Activated T-helper 17 cell treated with anti-CD3 and anti-CD28 coated beads, Interleukin-2, amount 50 U/mL, for 72 hours (primary cell): ENCODE results near the gene CBLN1. TPM values are rescaled to one million over a fixed set of nuclear protein-coding genes. Genes with fewer than 3 reads are reported as not detected.

Experiments
- ATAC-seq: fragments of 150-1000 bp; cut with Tn5 transposase; replicated peaks from 2 replicates; pipeline ENCODE4 v1.10.0; 2021; ENCODE audit warnings: mild to moderate bottlenecking, moderate library complexity
- H3K27ac Mint-ChIP-seq: one replicate; pipeline ENCODE4 v1.8.0; 2022; ENCODE audit warnings: mixed read lengths
- H3K27me3 Mint-ChIP-seq: one replicate; pipeline ENCODE4 v1.8.0; 2022; ENCODE audit warnings: mixed read lengths
- H3K36me3 Mint-ChIP-seq: one replicate; pipeline ENCODE4 v1.8.0; 2022; ENCODE audit warnings: low read depth, mild to moderate bottlenecking, mixed read lengths
- H3K4me1 Mint-ChIP-seq: one replicate; pipeline ENCODE4 v1.8.0; 2022; ENCODE audit warnings: mixed read lengths
- H3K4me3 Mint-ChIP-seq: one replicate; pipeline ENCODE4 v1.8.0; 2022; ENCODE audit warnings: mild to moderate bottlenecking, mixed read lengths
- H3K9me3 Mint-ChIP-seq: one replicate; pipeline ENCODE4 v1.8.0; 2022; ENCODE audit warnings: mixed read lengths
- total RNA-seq, 2 donors: library from RNA; stranded (reverse); gene quantifications; one replicate each; pipeline ENCODE4 v1.2.3, GENCODE V29; 2022

CBLN1 gene
- total RNA-seq, 2 donors from 2014 or later: not detected

GRCh38 chr16:49281843-49282642, 405 bp upstream of the CBLN1 start:
- peak; percentile 76 for ATAC-seq
- Mint-ChIP-seq H3K4me3 (peak overlapping the region; percentile 59), H3K4me1 (peaks cover 5% of the 10 kb centered on the region), H3K9me3 (no peaks in the 10 kb centered on the region), H3K27ac (no peak overlapping the region), H3K27me3 (peaks cover 49% of the 10 kb centered on the region), H3K36me3 (peaks cover 5% of the 10 kb centered on the region)

- H3K9me3 Mint-ChIP-seq: no peaks in the 10 kb centered on the region
- H3K27me3 Mint-ChIP-seq: peaks cover 56% of the 10 kb centered on the region
- H3K4me3 Mint-ChIP-seq: no peak overlapping the region
- H3K36me3 Mint-ChIP-seq: peaks cover 5% of the 10 kb centered on the region
- peaks cover 5% of the 10 kb centered on the region for H3K4me1 Mint-ChIP-seq
- no peak for ATAC-seq
- no peak overlapping the region for H3K27ac Mint-ChIP-seq
Measured at GRCh38 chr16:49280841-49281371, 732 bp downstream of the CBLN1 start.

- peaks cover 5% of the 10 kb centered on the region for H3K4me1 Mint-ChIP-seq
- no peaks in the 10 kb centered on the region for H3K9me3 Mint-ChIP-seq
- H3K4me3 Mint-ChIP-seq: no peak overlapping the region
- ATAC-seq: no peak
- no peak overlapping the region for H3K27ac Mint-ChIP-seq
- H3K36me3 Mint-ChIP-seq: peaks cover 5% of the 10 kb centered on the region
- peaks cover 59% of the 10 kb centered on the region for H3K27me3 Mint-ChIP-seq
Measured at GRCh38 chr16:49280105-49280741, 1.4 kb downstream of the CBLN1 start.

- Mint-ChIP-seq H3K27ac (no peak overlapping the region), H3K9me3 (no peaks in the 10 kb centered on the region), H3K4me3 (no peak overlapping the region), H3K27me3 (peaks cover 61% of the 10 kb centered on the region), H3K36me3 (peaks cover 5% of the 10 kb centered on the region), H3K4me1 (peaks cover 5% of the 10 kb centered on the region)
- no peak for ATAC-seq
Measured at GRCh38 chr16:49278944-49279725, 2.5 kb downstream of the CBLN1 start.

GRCh38 chr16:49278567-49278827, 3.1 kb downstream of the CBLN1 start:
- H3K27ac Mint-ChIP-seq: no peak overlapping the region
- H3K9me3 Mint-ChIP-seq: no peaks in the 10 kb centered on the region
- H3K27me3 Mint-ChIP-seq: peaks cover 61% of the 10 kb centered on the region

GRCh38 chr16:49277766-49278566, 3.7 kb downstream of the CBLN1 start:
- Mint-ChIP-seq H3K36me3 (peaks cover 5% of the 10 kb centered on the region), H3K9me3 (no peaks in the 10 kb centered on the region), H3K4me1 (peaks cover 5% of the 10 kb centered on the region), H3K27ac (no peak overlapping the region), H3K27me3 (peaks cover 60% of the 10 kb centered on the region), H3K4me3 (no peak overlapping the region)
- no peak for ATAC-seq

More at GRCh38 chr16:49278567-49278827, 3.1 kb downstream of the CBLN1 start:
- no peak overlapping the region for H3K4me3 Mint-ChIP-seq
- H3K4me1 Mint-ChIP-seq: peaks cover 5% of the 10 kb centered on the region
- no peak for ATAC-seq
- peaks cover 5% of the 10 kb centered on the region for H3K36me3 Mint-ChIP-seq

- Mint-ChIP-seq H3K4me3 (no peak overlapping the region), H3K27ac (no peak overlapping the region), H3K9me3 (no peaks in the 10 kb centered on the region), H3K36me3 (no peaks in the 10 kb centered on the region), H3K4me1 (no peaks in the 10 kb centered on the region), H3K27me3 (peaks cover 55% of the 10 kb centered on the region)
- no peak for ATAC-seq
Measured at GRCh38 chr16:49277386-49277742, 4.3 kb downstream of the CBLN1 start.

GRCh38 chr16:49276646-49277385, 4.8 kb downstream of the CBLN1 start:
- Mint-ChIP-seq H3K27ac (no peak overlapping the region), H3K36me3 (no peaks in the 10 kb centered on the region), H3K9me3 (no peaks in the 10 kb centered on the region), H3K27me3 (peaks cover 55% of the 10 kb centered on the region), H3K4me1 (no peaks in the 10 kb centered on the region), H3K4me3 (no peak overlapping the region)
- ATAC-seq: no peak

- no peak for ATAC-seq
- Mint-ChIP-seq H3K4me3 (no peak overlapping the region), H3K27me3 (peaks cover 51% of the 10 kb centered on the region), H3K9me3 (no peaks in the 10 kb centered on the region), H3K36me3 (no peaks in the 10 kb centered on the region), H3K4me1 (no peaks in the 10 kb centered on the region), H3K27ac (no peak overlapping the region)
Measured at GRCh38 chr16:49275870-49276269, 5.8 kb downstream of the CBLN1 start.

GRCh38 chr16:49275050-49275730, 6.4 kb downstream of the CBLN1 start:
- Mint-ChIP-seq H3K9me3 (no peaks in the 10 kb centered on the region), H3K4me3 (no peak overlapping the region), H3K27ac (no peak overlapping the region), H3K4me1 (no peaks in the 10 kb centered on the region), H3K27me3 (peaks cover 50% of the 10 kb centered on the region), H3K36me3 (no peaks in the 10 kb centered on the region)
- ATAC-seq: no peak

- peaks cover 46% of the 10 kb centered on the region for H3K27me3 Mint-ChIP-seq
- no peaks in the 10 kb centered on the region for H3K9me3 Mint-ChIP-seq
- no peaks in the 10 kb centered on the region for H3K36me3 Mint-ChIP-seq
- H3K4me3 Mint-ChIP-seq: no peak overlapping the region
- no peak overlapping the region for H3K27ac Mint-ChIP-seq
- no peaks in the 10 kb centered on the region for H3K4me1 Mint-ChIP-seq
- ATAC-seq: no peak
Measured at GRCh38 chr16:49274591-49274990, 7.0 kb downstream of the CBLN1 start.

GRCh38 chr16:49273771-49274170, 7.9 kb downstream of the CBLN1 start:
- Mint-ChIP-seq H3K36me3 (no peaks in the 10 kb centered on the region), H3K9me3 (no peaks in the 10 kb centered on the region), H3K4me3 (no peak overlapping the region), H3K27me3 (peaks cover 38% of the 10 kb centered on the region), H3K27ac (no peak overlapping the region), H3K4me1 (no peaks in the 10 kb centered on the region)
- no peak for ATAC-seq

GRCh38 chr16:49271363-49271762, 10.3 kb downstream of the CBLN1 start:
- Mint-ChIP-seq H3K4me3 (no peak overlapping the region), H3K27ac (no peak overlapping the region), H3K9me3 (no peaks in the 10 kb centered on the region), H3K36me3 (no peaks in the 10 kb centered on the region), H3K27me3 (peaks cover 20% of the 10 kb centered on the region), H3K4me1 (no peaks in the 10 kb centered on the region)
- no peak for ATAC-seq
